ENCODE results near the gene SNX27.

DNA sequence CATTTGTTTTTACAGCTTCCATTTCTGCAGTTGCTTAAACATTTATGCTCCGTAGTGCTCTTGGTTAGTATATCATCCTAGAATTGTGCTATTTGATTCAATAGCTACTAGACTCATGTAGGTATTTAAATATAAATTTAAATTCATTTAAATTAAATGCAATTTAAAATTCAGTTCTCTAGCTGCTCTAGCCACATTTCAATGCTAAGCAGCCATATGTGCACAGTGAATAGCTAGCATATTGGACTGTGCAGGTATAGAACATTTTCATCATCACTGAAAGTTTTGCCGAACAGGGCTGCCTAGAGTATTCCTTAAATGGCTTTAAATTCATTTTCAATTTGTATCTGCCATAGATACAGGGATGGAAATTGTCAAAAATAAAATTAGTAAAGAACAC lies 72.3 kb downstream of the SNX27 start:
- TF ChIP-seq, protein P1, sequence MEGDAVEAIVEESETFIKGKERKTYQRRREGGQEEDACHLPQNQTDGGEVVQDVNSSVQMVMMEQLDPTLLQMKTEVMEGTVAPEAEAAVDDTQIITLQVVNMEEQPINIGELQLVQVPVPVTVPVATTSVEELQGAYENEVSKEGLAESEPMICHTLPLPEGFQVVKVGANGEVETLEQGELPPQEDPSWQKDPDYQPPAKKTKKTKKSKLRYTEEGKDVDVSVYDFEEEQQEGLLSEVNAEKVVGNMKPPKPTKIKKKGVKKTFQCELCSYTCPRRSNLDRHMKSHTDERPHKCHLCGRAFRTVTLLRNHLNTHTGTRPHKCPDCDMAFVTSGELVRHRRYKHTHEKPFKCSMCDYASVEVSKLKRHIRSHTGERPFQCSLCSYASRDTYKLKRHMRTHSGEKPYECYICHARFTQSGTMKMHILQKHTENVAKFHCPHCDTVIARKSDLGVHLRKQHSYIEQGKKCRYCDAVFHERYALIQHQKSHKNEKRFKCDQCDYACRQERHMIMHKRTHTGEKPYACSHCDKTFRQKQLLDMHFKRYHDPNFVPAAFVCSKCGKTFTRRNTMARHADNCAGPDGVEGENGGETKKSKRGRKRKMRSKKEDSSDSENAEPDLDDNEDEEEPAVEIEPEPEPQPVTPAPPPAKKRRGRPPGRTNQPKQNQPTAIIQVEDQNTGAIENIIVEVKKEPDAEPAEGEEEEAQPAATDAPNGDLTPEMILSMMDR (IDR thresholded peaks at IDR 0.05): no peak
- TF ChIP-seq POLR2A (IDR thresholded peaks at IDR 0.05): no peak
- TF ChIP-seq POLR2AphosphoS5 (IDR thresholded peaks at IDR 0.05): no peak
